NCI-H2196 (cell line): ENCODE data around the gene SUV39H1.

Source experiments
- DNase-seq: peaks from one replicate; lab custom pipeline; 2025; ENCODE audit not compliant: unreplicated experiment; lab: John Stamatoyannopoulos, UW

The SUV39H1 gene

DNA sequence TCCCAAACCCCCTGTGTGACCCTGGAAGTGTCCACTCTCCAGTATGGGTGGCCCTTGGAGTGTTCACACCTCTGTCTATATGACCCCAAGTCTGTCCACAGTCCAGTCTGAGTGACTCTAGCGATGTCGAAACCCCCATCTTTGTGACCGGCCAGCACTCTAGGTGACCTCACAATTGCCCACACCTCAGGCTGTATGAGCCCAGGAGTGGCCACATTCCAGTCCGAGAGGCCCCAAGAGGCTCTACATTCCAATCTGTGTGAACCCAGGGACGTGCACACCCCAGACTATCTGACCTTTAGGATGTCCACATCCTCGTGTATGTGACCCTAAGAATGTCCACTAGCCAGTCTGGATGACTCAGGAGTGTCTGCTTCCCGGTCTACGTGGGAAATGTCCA lies 57.7 kb downstream of the SUV39H1 start:
- DNase-seq, result no peak
